SW480 (cell line): ENCODE measurements around the gene KRT36.

ENCODE experiments used
- DNase-seq: peaks from one replicate; pipeline ENCODE4 v3.0.0-alpha.2; 2016; ENCODE audit warnings: low spot score

Gene KRT36

DNA sequence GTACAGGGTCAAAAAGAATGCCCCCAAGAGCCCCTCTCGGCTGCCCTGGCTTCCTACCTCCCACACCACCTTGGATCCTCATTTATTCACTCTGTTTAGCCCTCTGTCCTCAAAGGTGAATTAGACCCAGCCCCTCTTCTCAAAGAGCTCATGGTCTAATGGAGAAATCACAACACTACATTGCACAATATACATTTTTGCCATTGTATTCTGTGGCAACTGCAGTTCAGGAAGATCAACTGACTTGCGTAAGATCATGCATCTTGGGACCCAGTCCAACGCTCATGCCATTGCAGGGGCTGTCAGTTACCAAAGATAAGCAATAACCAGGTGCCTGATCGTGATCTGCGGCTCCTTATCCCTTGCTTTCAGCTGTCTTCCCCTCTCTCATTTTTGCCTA lies 50.3 kb downstream of the KRT36 start:
- DNase-seq, result no peak

DNA sequence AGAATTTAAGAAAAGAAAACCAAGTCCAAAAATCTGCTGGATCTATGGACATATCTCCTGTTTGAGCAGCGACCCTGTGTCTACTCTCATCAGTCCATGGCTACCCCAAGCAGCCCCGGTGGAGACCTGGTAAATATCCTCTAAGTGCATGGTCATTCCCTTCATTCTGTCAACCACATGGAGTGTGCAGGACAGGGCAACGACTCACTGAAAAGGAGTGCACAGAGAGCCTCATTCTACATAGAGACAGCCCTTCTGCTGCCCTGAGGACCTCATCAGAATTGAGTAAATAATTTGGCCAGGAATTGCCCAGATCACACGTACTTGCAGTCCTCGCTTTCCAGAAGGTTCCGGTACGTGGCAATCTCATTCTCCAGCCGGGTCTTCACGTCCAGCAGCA lies 51.9 kb downstream of the KRT36 start:
- no peak for DNase-seq

DNA sequence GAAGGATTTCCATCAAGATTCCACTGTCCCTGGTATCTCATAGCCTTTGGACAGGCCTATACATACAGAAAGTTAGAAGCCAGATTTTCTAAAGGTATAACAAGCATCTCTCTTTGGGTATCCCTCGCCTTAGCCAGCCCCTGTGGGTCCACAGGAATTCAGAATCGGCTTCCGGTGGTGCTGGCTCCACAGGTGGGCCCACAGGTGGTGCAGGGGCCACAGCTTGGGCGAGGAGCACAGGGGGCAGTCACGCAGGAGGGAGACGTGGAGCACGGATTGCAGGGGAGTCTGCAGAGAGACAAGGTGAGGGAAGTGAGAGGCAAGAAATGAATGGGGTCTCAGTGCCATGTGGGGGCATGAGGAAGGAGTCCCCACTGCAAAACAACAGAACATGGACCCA lies 52.5 kb downstream of the KRT36 start:
- no peak for DNase-seq
